NCI-H82 (cell line): ENCODE measurements around the gene ARSB.

ENCODE experiments used
- DNase-seq: peaks from one replicate; lab custom pipeline; 2025; lab: John Stamatoyannopoulos, UW

The ARSB gene

DNA sequence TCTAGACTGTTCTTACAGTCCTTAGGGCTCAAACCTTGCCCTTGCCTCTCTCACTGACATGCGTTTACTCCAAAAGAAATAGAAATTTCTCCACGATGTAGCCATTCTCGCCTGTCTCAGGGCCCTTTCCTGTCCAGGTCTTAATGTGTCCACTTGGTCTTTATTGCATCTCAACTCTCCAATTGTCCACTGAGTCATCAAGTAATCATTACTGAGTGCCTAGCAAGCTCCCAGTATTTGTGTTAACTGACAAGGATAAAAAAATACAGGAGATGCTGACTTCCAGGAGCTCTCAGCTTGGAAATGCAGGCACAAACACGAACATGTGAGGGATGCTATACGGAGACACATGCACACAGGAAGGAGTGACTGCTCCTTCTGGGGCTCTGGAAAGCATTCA lies 147.3 kb downstream of the ARSB start:
- DNase-seq: no peak

DNA sequence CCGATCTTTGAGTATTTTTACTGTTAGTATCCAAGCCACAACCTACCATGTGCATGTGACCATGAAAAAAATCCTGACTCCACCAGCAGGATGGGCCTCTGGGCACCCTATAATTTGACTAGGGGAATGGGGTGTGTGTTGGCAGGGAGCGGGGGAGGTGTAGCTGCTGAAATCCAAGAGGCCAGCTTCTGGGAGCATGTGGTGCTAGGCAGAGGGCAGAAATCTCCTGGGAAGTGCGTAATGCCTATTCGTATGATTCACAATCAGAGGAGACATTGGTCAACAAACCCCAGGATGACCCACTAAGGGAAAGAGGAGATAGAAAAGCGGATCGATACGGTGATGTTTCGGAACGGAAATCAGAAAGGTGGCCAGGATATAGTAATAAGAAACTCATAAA lies 149.9 kb downstream of the ARSB start:
- DNase-seq: peak; percentile 5

DNA sequence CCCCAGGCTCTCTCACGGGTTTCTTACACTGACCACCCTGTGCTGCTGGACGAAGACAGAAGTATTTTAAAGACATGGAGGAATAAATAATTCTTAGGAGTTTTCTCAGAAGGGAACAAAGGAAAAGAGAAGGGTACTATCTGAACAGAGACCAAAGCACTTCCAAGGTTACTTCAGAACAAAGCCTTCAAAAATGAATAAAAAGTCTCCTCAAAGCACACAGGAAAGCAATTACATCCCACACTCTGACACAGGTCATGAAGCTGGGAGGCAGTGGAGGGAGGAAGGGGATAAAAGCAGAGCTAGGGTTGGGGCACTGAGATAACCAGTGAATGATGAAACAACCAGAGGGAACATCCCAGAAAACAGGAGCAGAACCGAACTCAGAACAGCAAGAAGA lies 151.8 kb downstream of the ARSB start:
- DNase-seq: no peak

DNA sequence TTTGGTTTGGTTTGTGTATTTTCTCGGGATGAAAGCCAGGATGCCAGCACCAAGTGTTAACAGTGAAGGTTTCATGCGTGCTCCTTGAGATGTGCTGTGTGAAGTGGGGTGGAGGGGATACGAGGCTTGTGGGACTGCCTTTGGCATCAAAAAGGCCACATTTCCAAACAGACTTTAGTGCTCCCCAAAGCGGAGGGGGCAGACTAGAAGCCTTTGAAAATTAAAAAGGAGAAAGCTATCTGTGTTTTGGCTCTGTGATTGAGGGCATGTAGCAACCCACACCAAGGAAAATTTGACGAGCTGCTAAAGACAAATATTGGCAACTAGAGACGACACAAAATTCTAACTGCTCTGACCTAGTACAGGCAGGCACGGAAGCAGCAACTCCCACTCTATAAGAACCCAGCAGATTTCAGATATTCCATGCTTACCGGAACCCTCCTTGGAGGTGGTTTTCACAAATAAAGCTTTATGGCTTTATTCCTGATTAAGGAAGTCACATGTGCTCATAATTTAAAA lies 154.5 kb downstream of the ARSB start:
- DNase-seq: no peak

DNA sequence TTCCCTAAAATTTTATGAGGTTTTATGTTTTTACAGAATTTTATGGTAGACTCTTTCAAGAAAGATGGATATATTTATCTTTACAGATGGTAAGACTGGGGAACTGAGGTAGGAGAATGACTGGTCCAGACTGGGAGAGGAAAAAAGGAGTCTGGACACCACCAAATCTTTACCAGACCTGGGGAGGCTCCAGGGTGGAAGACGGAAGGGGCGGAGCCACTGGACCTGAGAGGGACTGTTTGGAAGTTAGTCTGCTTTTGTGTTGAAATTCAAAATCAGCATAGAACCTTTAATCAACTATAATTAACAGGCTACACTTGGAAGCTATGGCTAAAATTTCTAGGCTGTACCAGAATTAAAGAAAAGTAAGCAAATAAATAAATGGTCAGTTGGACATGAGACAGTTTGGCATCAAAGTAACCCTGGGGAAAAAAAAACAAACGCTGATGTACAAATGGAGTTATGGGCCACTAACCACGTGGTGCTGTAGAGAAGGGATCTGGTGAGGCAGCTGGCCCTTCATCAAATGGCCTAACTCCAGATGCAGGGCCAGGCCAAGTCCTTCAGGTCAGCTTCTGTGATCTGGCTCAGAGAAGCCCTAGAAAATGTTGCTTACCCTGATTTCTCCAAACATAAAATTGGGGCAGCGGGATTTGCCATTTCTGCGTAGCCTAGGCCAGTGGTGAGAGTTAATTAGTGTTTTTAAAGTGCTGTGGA lies 155.1 kb downstream of the ARSB start:
- no peak for DNase-seq

DNA sequence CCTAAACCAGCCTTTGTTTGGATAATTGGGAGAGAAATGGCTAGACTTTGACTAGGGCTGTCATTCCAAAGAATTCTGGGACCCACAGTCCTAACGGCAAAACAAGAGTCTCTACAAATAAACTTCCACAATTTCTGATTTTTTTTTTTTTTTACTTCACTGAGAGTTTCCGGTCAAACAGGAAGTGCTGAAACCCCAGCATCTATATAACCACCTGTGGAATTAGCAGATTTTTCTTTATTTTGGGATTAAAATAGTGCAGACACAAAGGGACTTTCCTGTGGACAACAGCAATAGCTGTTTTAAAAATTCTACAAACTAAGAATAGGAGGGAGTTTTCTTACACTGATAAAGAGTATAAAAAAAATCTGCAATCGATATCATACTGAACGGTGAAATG lies 157.4 kb downstream of the ARSB start:
- no peak for DNase-seq

DNA sequence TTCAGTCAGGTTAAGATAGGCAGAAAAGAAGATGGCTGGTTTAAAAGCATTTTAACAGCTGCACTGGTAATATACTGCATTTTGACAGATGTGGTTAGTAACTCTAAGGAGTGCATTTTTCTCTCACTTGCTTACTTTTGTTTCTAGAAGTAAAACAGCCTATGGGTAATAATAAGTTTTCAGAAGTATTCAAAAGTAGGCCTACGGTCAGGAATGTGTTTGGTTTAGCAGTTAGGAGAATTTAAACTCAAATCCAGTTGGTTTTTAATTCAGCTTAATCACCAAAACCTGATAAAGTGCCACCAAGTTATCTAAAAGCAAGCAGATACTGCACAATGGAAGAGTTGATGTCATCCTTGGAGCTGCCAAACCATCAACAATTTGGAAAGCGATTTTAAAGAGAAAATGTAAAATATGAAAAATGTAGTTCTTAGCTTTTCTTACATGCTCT lies 160.3 kb downstream of the ARSB start:
- DNase-seq: no peak

DNA sequence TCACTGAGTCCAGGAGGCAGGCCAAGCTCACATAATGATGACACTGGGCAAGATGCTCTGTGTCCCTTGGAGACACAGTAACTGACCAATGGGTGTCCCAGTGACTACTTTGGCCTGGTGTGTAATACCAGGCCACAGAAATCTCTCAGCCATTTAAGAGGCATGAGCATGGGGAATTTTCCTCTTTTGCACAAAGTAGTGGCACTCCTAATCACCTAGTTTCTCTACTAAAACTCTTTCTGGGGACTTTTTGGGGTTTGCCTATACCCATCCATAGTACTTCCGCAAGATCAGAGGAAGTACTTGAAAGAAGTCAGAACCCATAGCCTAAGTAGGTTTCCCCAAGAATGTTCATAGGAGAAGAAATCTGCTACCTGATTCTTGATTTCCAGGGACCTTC lies 161.9 kb downstream of the ARSB start:
- no peak for DNase-seq

DNA sequence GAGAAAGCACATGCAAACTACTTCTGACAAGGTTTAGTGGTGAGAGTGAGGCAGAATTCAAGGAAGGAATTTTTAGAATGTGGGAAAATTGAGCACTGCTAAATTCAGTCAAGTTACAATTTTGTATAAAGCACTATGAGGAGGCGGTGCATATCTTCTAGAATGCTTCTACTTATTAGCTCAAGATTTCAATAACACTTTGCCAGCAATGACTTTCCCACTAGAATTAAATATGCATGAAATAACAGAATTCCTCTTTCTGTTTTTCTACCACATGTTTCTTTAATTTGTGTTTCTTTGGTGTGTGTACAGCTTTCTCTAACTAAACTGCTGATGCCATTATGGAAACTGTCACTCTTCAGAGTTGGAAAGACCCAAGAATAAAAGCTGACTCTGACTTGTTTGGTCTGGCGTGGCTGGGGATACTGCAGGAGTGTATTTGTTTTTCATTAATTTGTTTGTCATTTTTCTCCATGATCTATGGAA lies 163.5 kb downstream of the ARSB start:
- DNase-seq: no peak

DNA sequence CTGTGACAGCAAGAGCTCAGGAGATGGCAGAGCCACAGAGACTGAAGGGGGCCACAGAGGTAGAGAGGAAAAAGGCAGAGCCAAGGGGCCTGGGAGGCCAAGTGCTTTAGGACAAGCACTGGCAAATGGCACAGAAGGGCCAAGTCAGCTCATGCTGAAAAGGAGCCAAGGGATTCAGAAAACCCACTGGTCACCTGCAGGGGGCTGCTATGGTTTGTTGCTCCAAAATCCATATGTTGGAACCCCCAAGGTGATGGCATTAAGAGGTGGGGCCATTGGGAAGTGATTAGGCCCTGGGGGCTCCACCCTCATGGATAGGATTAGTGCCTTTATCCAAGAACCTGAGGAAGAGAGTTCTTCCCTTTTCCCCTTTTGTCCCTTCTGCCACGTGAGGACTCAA lies 165.4 kb downstream of the ARSB start:
- DNase-seq: peak; percentile 4

DNA sequence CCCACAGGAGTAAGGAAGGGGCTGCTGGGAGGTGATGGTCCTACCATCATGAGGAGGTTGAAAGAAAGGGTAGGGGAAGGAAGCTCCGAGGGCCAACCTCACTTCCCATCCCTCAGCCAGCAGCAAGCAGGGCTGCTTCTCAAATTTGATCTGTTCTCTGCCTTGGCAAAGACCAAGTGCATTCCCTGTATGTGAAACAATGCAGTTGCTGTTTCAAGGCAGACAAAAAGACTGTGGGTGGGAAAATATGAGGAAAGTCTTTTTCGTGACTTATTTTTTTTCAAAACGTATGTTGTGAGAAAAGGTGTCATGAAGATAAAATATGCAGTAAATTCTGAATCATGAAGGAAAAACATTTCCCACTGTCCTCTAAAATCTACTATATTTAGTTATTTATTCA lies 165.9 kb downstream of the ARSB start:
- DNase-seq: no peak

DNA sequence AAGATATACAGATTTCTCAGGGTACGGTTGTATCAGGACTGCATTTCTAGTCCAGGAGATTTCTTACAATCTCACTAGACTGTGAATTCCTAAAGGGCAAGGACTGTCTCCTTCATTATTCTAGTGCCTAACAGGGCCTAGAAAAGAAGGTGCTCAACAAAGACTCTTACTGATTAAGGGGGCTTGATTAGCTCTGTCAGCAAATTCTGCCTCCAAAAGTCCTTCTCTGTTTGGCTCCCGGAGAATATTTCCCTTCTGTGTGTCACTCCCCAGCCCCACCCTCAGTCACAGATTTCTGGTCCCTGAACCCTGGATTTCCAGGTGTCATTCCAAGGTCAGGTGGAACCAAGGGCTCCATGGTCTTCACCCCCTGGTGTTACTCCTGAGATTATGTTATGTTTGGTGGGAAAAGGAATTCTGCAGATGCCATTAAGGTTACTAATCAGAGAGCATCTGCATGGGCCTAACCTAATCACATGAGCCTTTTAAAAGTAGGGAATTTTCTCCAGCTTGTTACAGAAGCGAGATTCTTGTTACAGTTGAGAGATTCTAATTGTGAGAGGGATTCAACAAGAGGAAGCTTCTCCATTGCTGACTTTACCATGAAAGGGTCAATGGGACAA lies 168.9 kb downstream of the ARSB start:
- no peak for DNase-seq

DNA sequence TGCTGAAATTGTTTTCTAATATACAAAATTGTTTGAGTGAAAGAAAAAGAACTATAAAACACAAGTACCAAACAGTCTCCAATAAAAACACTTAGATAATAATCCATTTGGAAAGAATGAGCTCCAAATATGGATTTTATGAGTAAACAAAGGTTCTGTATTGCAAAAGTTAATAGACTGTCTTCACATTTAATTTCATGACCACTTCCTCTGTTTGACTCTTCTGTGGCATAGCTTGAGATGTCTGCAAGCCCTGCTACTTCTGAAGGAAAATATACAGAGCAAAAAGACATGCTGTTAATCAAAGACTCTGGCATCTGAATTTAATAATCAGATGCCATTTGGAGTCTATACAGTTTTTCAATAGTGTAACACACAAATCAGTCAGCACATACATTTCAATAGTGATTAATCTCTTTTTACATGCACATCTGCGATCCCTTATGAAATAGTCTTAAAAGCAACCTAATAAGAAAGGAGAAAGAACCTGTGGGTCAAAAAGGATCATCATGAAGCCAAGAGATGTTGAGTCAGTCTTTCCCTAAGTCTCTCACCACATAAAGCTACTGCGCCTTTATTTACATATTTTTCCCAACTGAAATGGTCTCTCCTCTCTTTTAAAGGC lies 171.1 kb downstream of the ARSB start:
- DNase-seq: no peak

DNA sequence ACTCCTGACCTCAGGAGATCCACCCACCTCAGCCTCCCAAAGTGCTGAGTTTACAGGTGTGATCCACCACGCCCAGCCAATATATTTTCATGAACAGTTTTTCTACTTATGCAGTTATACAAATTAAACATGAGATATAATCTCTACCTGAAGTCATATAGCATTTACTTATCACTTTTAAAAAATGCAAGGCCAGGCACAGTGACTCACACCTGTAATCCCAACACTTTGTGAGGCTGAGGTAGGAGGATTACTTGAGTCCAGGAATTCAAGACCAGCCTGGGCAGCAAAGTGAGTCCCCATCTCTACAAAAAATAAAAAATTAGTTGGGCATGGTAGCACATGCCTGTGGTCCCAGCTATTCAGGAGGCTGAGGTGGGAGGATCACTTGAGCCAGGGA lies 171.8 kb downstream of the ARSB start:
- no peak for DNase-seq

DNA sequence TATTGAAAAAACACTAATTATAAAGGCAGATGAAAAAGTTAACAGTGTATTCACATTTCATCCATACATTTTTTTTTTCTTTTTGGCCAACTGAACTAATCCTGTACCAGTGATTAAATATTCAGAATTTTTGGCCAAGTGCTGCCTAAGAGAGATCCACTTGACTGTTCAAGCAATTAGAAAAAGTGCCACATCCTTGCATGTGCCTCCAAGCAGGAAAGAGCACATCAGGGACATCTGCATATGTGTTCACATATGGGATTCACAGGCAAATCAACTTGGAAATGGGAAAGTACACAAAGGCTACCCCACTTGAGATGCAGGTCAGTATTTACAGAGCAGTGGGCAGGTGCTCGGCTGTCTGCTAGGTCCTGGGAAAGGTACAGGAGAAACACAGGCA lies 173.2 kb downstream of the ARSB start:
- DNase-seq: no peak

DNA sequence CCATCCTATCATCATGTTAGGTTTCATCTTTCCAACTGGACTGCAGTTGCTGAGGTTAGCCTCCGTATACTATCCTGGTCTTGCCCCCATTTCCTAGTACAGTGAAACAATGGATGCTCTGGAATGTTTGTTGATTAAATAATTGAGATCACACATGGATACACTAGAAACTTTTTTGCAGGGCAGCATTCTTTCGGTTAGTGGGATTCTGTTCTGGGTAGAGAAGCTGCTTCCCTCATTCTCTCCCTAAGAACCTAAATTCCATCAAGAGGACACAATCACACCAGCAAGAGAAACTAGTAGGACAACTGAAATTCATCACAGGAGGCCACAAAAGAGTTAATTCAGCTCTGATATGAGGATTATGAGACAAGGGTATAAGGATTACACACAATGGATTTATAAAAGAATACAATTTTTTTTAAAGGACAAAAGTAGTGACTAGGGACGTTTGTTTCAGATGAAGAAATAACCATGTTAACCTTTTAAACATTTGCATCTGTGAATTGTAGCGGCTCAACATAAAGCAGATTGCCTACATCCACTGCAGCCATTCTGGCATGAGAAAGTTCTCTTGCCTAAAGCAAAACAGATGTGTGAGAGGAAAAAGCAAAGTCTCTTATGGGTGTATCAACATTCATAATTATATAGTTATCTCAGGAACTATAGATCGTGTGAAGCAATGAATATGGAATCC lies 173.8 kb downstream of the ARSB start:
- no peak for DNase-seq

DNA sequence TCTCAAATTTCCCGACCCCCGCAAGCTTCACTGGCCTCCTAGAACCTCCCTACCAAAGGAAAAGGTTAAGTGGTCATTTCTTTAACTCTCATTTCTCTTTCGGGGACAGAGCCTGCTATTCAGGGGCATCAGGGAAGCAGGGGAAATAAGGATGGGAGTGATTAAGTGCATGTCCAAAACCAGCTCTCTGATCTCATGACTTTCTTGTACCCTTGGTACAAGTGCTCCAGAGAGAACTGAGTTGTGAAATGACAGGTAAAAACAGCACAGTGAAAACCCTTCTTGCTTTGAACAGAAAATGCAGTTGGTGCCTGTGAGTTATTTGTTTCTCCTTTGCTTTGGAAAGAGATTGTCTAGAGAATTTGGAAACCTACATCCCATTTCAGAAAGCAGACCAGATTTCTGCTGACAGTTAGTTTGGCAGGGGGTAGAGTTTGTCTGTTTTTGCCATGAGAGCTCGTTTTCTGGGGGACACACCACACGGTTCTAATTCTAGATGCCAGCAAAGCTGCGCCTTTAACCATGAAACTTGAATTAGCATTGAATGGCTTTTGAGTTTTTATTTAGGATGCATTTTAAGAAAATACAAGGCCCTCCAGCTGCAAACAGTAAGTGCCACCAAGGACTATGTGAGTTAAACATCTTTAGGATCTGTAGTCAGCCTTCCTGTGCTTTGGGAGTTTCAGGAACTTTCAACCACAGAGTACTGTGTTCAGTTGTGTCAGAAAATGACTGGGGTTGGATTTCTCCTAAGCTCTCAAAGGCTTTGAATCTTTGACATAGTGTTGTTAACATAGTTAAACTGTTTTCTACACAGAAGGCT lies 174.8 kb downstream of the ARSB start:
- no peak for DNase-seq

DNA sequence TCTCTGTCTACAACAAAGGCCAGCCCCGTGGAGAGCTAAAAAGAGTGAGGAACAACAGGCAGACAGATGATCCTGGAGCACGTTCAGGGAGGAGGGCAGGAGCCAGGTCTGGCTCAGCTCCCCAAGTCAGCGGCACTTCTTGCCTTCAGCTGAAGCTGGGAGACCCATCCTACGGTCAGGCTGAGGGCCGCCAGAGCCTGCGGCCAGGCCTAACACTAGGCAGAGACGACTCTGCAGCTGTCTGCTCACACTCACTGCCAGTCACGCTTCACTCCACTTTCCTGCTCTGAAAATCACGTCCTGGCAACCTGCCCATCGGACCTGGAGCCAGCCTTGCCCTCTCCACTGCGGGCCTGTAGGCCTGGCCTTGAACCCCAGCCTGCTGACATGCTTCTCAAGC lies 175.7 kb downstream of the ARSB start:
- no peak for DNase-seq

DNA sequence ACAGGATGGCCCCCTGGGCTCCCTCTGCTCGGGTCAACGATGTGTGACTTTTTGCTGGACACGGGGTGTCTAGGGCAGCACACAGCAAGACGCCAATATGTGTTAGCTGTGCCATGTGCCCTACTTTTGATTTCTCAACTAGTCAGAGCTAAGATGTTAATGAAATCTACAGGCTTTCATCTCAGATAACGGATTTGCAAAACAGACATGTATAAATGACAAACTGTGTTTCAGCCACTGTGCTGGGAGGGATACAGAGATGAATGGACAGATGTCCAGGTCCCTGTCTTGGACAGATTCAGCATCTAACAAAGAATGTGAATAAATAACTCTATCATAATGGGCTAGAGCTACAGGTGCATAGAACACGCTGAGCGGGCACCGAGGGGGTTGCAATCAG lies 176.3 kb downstream of the ARSB start:
- DNase-seq: no peak

DNA sequence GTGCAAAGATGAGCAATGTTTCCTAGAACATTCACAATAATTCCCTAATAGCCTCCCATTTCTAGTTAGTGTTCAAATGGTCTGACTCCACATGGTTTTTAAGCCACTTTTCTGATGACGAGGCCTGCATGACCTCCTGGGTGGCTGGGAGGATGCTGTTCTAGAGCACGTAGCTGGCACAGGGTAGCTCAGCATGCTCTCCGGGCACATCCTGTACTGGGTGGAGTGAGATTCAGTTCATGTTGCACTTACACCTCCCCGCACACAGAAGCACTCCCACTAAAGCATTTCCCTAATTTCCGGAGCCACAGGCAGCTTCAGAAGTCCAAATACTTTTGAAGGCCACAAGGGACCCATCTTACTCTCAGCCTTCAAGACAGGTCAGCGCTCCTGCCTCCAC lies 176.7 kb downstream of the ARSB start:
- DNase-seq: no peak

DNA sequence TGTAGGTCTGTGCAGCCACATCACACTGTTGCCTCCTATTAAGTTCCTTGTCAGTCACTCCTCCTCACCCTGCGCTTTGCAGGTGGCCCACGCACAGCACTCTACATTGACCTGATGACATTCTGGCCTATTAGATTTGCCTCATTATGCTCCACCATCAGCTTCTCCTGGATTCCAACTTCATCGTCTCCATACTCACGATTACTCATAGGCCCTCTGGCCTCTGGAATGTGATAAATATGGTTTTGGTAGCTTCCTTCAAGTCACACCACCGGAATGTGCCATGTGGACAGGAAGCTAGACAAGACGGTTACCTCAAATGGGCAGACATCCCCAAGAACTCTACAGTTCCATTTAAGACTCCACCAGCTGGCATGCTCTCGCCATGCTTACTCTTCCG lies 178.6 kb downstream of the ARSB start:
- DNase-seq: no peak
